Mesothelial cell of epicardium (in vitro differentiated cells): ENCODE data around the gene VAMP5. TPM values are rescaled to one million over a fixed set of nuclear protein-coding genes. Genes with fewer than 3 reads are reported as not detected.
"Not testable (repeated sequence)": the region's sequence is repeated elsewhere in the genome, so short reads cannot be mapped to it uniquely, and the experiment has no call there.

Experiments used
- DNase-seq, 2 experiments: peaks; one replicate each; pipeline ENCODE4 v3.0.0; 2021; ENCODE audit warnings: low spot score in 2 of 2; ENCODE audit not compliant: unreplicated experiment in 2 of 2
- H3K27ac Mint-ChIP-seq: 2 replicates; pipeline ENCODE4 v1.8.0; 2021; ENCODE audit warnings: mixed read lengths
- H3K27me3 Mint-ChIP-seq: 2 replicates; pipeline ENCODE4 v1.8.0; 2021; ENCODE audit warnings: low read depth, mixed read lengths
- H3K36me3 Mint-ChIP-seq: 2 replicates; pipeline ENCODE4 v1.8.0; 2021; ENCODE audit warnings: mixed read lengths
- H3K4me1 Mint-ChIP-seq: 2 replicates; pipeline ENCODE4 v1.8.0; 2021; ENCODE audit warnings: mixed read lengths
- H3K4me3 Mint-ChIP-seq: 2 replicates; pipeline ENCODE4 v1.8.0; 2021; ENCODE audit warnings: mild to moderate bottlenecking, moderate library complexity, mixed read lengths
- H3K9me3 Mint-ChIP-seq: 2 replicates; pipeline ENCODE4 v1.8.0; 2021; ENCODE audit warnings: mixed read lengths
- total RNA-seq: library from RNA; stranded (reverse); gene quantifications from 3 replicates; pipeline ENCODE4 v1.2.1, GENCODE V29; 2021
- TF ChIP-seq, protein P1 (sequence below): fragments of 200-600 bp; sonication (generic); IDR thresholded peaks from one replicate; pipeline ENCODE4 v1.5.0; 2021; ENCODE audit warnings: antibody characterized with exemption; ENCODE audit not compliant: unreplicated experiment

Gene VAMP5
- total RNA-seq, 1 donor from 2014 or later: 2.5 TPM

- no peaks in the 10 kb centered on the region for H3K9me3 Mint-ChIP-seq
- peaks cover 32% of the 10 kb centered on the region for H3K4me1 Mint-ChIP-seq
- no peaks in the 10 kb centered on the region for H3K36me3 Mint-ChIP-seq
- H3K4me3 Mint-ChIP-seq: no peak overlapping the region
- TF ChIP-seq, protein P1, sequence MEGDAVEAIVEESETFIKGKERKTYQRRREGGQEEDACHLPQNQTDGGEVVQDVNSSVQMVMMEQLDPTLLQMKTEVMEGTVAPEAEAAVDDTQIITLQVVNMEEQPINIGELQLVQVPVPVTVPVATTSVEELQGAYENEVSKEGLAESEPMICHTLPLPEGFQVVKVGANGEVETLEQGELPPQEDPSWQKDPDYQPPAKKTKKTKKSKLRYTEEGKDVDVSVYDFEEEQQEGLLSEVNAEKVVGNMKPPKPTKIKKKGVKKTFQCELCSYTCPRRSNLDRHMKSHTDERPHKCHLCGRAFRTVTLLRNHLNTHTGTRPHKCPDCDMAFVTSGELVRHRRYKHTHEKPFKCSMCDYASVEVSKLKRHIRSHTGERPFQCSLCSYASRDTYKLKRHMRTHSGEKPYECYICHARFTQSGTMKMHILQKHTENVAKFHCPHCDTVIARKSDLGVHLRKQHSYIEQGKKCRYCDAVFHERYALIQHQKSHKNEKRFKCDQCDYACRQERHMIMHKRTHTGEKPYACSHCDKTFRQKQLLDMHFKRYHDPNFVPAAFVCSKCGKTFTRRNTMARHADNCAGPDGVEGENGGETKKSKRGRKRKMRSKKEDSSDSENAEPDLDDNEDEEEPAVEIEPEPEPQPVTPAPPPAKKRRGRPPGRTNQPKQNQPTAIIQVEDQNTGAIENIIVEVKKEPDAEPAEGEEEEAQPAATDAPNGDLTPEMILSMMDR: no peak
- no peak overlapping the region for H3K27ac Mint-ChIP-seq
- DNase-seq: no peak
- no peaks in the 10 kb centered on the region for H3K27me3 Mint-ChIP-seq
Measured at GRCh38 chr2:85600235-85600575, 16.0 kb downstream of the VAMP5 start.

- peak overlapping the region; percentile 79 for H3K4me3 Mint-ChIP-seq
- H3K36me3 Mint-ChIP-seq: no peaks in the 10 kb centered on the region
- DNase-seq: no peak
- H3K27me3 Mint-ChIP-seq: no peaks in the 10 kb centered on the region
- H3K4me1 Mint-ChIP-seq: peaks cover 36% of the 10 kb centered on the region
- no peaks in the 10 kb centered on the region for H3K9me3 Mint-ChIP-seq
- TF ChIP-seq, protein P1: no peak
- H3K27ac Mint-ChIP-seq: peak overlapping the region; percentile 83
Measured at GRCh38 chr2:85600951-85601770, 16.9 kb downstream of the VAMP5 start.

DNA sequence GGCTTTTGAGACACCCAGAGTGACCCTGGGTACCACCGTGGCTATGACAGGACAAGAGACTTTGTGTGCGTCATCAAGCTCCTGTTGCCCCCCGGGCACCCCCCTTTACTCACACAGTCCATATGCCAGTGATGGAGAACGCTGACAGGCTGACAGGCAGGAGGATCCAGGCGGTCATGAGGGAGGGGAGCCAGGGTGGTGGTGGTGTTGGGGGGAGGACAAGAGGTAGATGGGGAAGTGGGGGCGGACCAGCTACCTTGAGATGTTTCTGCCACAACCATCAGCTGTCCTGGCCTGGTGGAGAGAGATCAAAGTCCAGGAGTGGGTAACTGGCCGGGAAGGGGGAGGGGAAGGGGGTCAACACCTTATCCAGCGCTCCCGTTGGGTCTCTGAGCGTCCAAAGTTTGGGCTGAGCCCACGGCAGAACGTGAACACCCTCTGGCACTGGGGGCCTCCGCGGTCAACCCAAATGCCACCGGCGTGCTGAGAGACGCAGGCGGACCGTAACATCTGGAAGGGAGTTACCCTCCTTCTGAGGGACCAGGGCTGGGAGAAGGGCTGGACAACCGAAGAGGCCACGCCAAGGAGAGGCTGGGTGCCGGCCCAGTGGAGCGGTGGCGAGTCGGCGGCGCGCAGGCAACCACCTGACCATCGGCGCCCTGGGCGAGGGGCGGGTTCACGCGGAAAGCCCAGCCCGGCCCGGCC, 17.7 kb downstream of the VAMP5 start:
- Mint-ChIP-seq H3K36me3 (no peaks in the 10 kb centered on the region), H3K4me3 (peak overlapping the region; percentile 79), H3K4me1 (peaks cover 33% of the 10 kb centered on the region), H3K27me3 (no peaks in the 10 kb centered on the region), H3K9me3 (no peaks in the 10 kb centered on the region), H3K27ac (peak overlapping the region; percentile 83)
- DNase-seq: no peak
- TF ChIP-seq, protein P1: no peak

- H3K27me3 Mint-ChIP-seq: no peaks in the 10 kb centered on the region
- peak; percentile 63 to 83 for DNase-seq
- peaks cover 1% of the 10 kb centered on the region for H3K36me3 Mint-ChIP-seq
- peaks cover 37% of the 10 kb centered on the region for H3K4me1 Mint-ChIP-seq
- TF ChIP-seq, protein P1: no peak
- peak within 1 kb of the TSS; percentile 93 for H3K27ac Mint-ChIP-seq
- H3K9me3 Mint-ChIP-seq: no peaks in the 10 kb centered on the region
- peak within 1 kb of the TSS; percentile 81 for H3K4me3 Mint-ChIP-seq
Measured at GRCh38 chr2:85602476-85603234, 18.4 kb downstream of the VAMP5 start, which contains the start of gene TMEM150A. Gene TMEM150A (minus strand): TSS chr2:85602698. CDS start chr2:85601948, 750 bp downstream.

DNA sequence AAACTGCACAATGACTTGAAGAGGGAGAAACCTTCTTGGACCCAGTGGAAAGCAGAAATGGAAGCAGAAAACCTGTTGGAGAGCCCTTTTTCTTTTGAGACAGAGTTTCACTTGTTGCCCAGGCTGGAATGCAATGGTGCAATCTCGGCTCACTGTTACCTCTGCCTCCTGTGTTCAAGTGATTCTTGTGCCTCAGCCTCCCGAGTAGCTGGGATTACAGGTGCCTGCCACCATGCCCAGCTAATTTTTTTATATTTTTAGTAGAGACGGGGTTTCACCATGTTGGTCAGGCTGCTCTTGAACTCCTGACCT, 19.9 kb downstream of the VAMP5 start:
- not testable (repeated sequence) for H3K36me3 Mint-ChIP-seq, DNase-seq, H3K9me3 Mint-ChIP-seq, H3K27me3 Mint-ChIP-seq
- H3K27ac Mint-ChIP-seq: peak overlapping the region; percentile 87
- H3K4me3 Mint-ChIP-seq: peak overlapping the region; percentile 81
- H3K4me1 Mint-ChIP-seq: peaks cover 44% of the 10 kb centered on the region
